NCI-H2107 (cell line): ENCODE results near the gene ITSN2.
A peak's percentile ranks its signal among the peaks of the same experiment; 100 is the strongest.

Experiments
- DNase-seq: peaks from one replicate; lab custom pipeline; 2025; lab: John Stamatoyannopoulos, UW

The ITSN2 gene

DNA sequence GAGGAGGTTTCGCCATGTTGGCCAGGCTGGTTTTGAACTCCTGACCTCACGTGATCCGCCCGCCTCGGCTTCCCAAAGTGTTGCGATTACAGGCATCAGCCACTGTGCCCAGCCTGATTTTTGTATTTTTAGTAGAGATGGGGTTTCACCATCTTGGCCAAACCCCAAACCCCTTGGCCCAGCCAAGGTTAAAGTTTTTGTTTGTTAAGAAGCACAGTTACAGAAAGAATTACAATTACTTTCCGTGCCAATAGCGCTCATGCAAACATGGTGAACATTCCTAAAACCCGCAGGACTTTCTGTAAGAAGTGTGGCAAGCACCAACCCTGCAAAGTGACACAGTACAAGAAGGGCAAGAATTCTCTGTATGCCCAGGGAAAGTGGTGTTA lies 26.1 kb downstream of the ITSN2 start:
- DNase-seq, result no peak

GRCh38 chr2:24332791-24333540 lies 27.4 kb downstream of the ITSN2 start:
- no peak for DNase-seq

DNA sequence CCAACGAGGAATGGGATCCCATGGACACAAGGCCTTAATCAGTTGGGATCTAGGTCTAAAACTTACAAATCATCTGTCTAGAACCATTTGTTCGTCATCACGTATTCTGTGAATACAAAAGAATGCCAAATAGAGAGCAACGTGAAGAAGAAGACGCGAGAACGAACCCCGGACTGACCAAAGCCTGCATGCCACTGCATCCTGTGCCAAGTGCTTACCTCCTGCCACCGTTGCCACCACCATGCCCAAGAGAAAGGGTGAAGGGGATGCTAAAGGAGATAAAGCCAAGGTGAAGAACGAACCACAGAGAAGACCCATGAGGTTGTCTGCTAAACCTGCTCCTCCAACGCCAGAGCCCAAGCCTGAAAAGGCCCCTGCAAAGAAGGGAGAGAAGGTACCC lies 30.2 kb downstream of the ITSN2 start:
- no peak for DNase-seq

DNA sequence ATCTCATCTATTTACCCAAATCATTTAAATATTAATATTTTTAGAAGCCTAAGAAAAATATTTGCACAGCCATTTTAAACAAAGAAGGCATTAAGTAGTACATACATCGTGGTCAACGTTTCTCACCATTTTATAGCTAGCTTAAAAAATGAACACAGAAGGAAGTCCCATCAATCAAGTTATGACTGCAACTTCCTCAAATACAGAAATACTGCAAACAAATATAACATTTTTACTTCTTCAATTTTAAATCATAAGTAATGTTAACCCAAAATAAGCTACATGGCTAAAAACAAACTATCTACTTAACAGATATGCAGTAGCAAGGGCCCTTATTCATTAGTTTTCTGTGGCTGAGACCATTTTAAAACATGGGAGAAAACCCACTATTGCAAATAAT lies 30.6 kb downstream of the ITSN2 start:
- no peak for DNase-seq

DNA sequence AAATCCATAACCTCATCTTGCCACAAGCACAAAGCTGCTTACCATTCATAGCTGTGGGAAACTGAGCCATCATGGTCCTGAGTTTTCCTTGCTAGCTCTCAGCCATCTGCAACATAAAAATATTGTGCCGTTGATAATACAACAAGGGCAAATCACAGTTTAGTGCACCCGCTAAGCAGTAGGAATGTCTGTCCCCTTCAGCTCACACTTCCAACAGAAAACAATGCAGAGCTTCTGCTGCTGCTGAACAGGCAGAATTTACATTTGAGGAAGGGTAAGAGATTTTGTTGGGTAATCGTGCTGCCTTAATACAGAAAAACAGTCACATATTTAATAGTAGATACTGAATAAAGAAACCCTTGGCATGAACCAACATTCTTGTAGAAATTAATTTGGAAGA lies 32.3 kb downstream of the ITSN2 start:
- DNase-seq, result no peak

- DNase-seq, result no peak
Observed at GRCh38 chr2:24317491-24317920, 42.8 kb downstream of the ITSN2 start.

- DNase-seq, result no peak
Observed at GRCh38 chr2:24315669-24316068, 44.7 kb downstream of the ITSN2 start.

GRCh38 chr2:24313744-24314632 lies 46.3 kb downstream of the ITSN2 start:
- DNase-seq, result no peak

DNA sequence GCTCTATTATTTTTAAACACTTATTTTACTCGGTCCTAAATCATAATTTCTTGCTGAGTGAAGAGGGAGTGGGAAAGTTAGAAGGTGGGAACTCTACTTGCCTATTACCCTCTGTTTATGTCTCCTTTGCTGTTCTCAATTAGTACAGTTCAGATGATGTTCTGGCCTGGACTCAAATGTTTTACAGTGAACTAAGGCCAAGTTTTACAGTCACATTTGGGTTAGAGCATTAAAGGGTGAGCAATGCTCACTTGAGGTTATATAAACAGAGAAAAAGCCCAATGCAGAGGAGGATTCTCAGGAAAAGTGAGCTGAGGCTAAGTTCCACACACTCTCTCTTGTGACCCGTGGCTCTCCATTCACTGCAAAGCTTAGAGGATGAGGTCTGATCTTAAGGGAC lies 52.4 kb downstream of the ITSN2 start:
- no peak for DNase-seq

DNA sequence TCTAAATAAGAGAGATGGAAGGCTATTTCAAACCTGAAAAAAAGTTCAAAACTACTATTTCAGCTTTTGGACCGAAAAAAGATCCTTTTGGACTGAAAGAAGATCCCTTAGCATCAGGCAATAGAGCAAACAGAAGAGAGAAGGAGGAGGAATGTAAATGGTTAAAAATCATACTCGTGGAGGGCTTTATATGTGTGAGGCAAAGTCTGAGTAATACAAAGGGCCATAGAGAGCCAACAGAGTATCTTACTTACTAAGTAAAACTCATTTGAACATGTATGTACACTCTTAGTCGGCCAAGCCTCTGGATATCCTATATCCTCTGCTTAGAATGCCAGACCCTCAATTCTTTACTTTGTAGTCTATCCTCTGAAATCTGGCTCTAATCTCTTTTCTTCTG lies 55.7 kb downstream of the ITSN2 start:
- DNase-seq, result no peak

GRCh38 chr2:24304098-24304497 lies 56.2 kb downstream of the ITSN2 start:
- peak; percentile 16 for DNase-seq

GRCh38 chr2:24301599-24301998 lies 58.7 kb downstream of the ITSN2 start:
- DNase-seq, result no peak

DNA sequence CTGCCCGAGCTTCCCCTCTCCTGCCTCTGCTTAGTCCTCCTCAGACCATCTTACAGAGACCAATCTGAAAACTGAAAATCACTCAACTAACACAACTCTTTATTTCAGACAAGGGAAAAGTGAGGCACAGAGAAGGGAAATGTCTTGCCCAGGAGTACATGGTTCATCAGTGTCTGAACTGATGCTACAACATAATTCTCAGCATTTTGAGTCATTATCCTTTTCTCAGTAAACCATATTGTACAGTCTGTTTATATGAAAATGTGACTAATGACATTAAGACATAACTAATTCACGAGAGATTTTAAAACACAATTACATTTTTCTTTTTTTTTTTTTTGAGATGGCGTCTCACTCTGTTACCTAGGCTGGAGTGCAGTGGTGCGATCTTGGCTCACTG lies 62.7 kb downstream of the ITSN2 start:
- no peak for DNase-seq

GRCh38 chr2:24287171-24287570 lies 73.2 kb downstream of the ITSN2 start:
- DNase-seq, result no peak

DNA sequence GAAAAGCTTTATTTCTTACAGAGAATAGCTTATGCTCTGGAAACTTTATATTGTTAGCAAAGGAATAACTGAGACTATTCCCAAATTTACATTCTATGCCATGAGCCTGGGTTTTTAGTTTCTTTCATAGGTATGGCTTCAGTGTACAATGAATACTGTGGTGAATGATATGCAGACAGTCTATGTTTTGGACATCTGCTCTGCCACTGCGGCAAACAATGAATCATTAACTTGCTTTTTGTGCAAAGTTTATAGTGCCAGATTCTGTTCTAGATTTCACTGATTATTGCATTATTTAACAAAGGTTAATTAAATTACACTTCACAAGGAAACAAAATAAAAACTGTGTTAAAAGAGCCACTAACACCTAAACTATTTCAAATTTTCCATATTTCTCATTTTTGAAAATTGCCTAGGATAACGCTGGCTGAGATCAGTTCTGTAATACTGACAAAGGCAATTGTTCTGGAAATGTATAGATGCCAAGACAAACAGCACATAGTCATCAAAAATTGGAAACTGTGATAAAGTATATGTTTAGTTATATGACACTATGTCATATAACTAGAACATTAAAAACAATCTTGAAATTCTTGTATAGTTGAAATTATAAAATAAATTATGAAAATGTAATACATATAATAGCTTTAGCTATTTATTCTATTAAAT lies 74.7 kb downstream of the ITSN2 start:
- no peak for DNase-seq

- no peak for DNase-seq
Observed at GRCh38 chr2:24280645-24281044, 79.7 kb downstream of the ITSN2 start.

- DNase-seq, result no peak
Observed at GRCh38 chr2:24280161-24280560, 80.2 kb downstream of the ITSN2 start.

DNA sequence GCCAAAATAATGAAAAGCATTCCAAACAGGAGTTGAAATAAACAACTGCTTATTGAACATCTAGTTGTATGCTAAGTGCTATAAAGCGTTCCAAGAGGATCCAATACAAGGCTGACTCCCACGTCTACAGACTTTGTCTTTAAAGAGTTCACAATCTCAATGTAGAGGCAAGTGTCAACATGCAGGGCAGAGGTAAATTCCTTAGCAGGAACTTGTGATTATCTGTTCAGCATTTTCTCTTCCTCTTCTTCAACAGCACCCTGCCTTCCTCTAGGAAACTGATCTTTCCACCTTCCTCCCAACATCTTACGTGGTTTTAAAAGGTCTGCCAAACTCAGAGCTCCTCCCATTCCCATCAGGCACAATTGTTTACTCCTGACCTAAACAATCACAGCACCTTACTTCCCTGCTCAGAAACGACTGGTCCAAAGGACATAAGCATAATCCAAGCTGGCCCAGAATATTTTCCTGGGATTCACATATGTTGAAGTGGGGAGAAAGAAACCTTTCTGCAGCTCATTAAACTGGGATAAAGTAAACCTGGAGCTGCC lies 83.9 kb downstream of the ITSN2 start:
- no peak for DNase-seq

- no peak for DNase-seq
Observed at GRCh38 chr2:24274809-24275208, 85.5 kb downstream of the ITSN2 start.

DNA sequence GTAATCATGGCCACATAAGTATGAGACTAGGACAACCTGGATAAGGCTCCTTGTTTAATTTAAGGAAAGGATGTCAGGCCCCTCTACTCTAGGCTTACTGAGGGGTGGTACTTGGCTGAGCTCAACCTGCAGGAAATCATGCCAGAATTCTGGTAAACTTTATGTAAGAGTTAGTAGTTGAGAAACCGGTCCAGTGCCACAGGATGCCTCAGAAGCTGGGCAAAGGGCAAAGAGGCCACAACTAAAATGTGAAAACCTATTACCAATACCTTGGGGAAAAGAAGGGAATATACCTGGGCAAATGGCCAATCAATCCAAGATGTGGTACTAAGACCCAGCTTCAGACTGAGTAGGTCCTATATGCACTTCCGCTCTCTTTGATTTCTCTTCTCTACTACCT lies 86.7 kb downstream of the ITSN2 start:
- DNase-seq, result no peak

- no peak for DNase-seq
Observed at GRCh38 chr2:24272907-24273306, 87.4 kb downstream of the ITSN2 start.

GRCh38 chr2:24272161-24272802 lies 88.1 kb downstream of the ITSN2 start:
- no peak for DNase-seq
